Measurements from ENCODE around the gene HAO1.
"Not testable (repeated sequence)": the region's sequence is repeated elsewhere in the genome, so short reads cannot be mapped to it uniquely, and the experiment has no call there.

Gene HAO1

GRCh38 chr20:7850775-7851490 lies 89.3 kb downstream of the HAO1 start:
- DNase-seq = no peak

DNA sequence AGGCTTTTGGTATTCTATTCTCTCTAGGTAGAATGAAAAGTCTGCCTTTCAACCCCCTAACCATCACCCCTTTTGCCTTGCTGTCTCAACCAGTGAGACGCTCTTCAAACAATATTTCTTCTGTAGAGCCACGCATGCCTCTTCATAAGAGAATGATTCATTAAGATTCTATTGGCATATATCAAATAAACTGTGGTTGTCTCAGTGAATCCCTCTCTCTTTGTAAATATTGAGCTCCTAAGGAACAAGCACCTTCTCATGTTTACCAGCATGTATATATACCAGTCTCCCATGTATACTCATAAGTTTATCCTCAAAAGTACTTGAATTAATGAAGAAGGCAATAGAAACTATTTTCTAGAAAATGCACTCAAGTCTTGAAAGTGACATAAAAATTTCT lies 90.6 kb downstream of the HAO1 start:
- DNase-seq = no peak

DNA sequence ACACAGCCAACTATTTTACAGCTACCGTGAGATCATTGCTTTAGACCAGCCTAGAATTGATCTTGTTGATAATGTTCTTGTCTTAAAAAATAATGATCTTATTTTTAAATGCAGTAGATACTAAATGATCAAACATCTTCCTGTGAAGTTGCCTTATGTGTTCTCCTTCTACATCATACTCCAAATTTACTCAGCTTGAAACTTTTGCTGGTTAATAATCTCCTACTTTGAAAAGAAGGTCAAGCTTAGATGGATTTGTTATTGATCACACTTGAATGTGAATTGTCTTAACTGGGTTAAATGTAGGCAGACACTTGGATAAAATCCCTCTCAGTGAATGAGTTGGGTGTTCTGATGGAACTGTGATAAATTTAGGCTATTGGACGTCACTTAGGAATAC lies 91.9 kb downstream of the HAO1 start:
- DNase-seq = no peak

DNA sequence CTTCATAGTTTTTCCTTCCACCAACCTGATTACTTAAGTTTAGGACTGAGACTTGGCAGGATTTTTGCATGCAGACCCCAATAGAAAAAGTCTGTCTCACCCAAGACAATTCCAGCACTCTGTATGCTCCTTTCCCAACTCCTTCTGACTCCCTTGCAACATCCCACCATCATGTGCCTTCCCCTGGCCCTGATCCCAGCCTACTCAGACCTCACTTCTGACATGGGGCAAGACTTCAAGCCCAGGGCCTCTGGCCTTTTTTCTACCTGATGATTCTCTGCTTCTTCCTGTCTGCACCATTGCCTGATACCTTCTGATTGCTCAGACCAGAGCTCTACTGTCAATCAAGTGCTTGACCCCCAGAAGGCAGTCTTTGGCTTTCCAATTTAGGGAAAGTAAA lies 96.6 kb downstream of the HAO1 start:
- no peak for DNase-seq

- DNase-seq = no peak
Observed at GRCh38 chr20:7841971-7842310, 98.3 kb downstream of the HAO1 start.

DNA sequence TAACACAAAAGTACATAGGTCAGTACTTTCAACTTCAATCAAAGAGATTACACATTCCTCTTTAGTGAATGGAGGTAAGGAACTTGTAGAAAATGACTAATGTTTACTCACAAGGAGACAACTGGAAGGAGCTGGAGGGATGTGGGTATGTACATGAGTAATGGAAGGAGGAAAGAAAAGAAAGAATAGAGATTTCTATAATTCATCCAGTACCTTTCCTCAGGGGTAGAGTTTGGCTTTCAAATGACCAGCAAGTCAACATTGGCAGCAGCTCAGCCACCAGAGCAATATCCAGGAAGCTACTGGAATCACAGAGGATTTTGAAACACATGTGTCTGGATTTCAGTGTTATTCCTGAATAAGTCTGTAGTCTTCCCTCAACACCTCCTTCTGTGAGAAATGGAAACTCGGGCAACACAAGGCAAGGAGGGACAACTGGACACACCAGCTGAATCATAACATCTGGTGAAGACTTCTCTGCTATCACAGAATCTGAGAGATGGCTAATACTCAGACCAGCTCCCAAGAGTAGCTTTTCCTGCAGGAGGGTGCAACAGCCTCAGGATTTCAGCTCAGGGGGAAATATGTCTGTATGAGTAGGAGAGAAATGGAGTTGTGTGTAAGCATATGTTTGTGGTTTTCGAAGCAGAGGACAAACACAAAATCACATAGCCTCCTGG lies 98.8 kb downstream of the HAO1 start:
- no peak for DNase-seq

DNA sequence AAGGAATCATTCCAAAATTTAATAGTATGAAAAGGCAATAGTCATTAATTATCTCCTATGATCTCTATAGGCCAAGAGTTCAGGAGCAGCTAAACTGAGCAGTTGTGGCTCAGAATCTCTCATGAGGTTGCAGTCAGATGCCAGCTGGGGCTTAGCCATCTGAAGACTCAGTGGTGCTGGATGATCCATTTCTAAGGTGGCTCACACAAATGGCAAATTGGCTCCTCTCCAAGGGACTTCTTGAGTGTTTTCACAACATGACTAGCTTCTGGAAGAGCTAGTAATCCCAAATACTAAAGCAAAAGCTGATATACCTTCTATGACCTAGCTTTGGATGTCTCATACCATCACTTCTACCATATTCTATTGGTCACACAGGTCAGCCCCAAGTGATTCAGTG lies 104.2 kb downstream of the HAO1 start:
- DNase-seq = no peak

DNA sequence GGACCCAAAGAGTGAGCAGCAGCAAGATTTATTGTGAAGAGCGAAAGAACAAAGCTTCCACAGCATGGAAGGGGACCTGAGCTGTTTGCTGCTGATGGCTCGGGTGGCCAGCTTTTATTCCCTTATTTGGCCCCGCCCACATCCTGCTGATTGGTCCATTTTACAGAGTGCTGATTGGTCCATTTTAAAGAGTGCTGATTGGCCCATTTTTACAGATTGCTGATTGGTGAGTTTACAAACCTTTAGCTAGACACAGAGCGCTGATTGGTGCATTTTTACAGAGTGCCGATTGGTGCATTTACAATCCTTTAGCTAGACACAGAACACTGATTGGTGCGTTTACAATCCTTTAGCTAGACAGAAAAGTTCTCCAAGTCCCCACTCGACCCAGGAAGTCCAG lies 105.8 kb downstream of the HAO1 start:
- not testable (repeated sequence) for DNase-seq

All from stimulated activated CD4-positive, alpha-beta T cell treated with anti-CD3 and anti-CD28 coated beads, Interleukin-15, amount 100 ng/mL, for 24 hours (primary cell).